IMR-90 (cell line): Measurements from ENCODE around the gene EPO. TPM values are rescaled to one million over a fixed set of nuclear protein-coding genes. Genes with fewer than 3 reads are reported as not detected.

ENCODE experiments used
- ATAC-seq: fragments of 200-7000 bp; cut with Tn5 transposase; 2 replicates; pipeline ENCODE4 v1.9.1; 2020; ENCODE audit warnings: low read depth, mild to moderate bottlenecking, moderate library complexity
- BruUV-seq: library from RNA; stranded (reverse); fragments of 400-500 nt; replicated peaks from 2 replicates; lab custom pipeline; 2021; lab: Mats Ljungman, UMichigan
- CTCF ChIA-PET: fragments of 300-600 bp; formaldehyde crosslinking; extraction: SDS; loops from one replicate; lab custom pipeline; 2021; ENCODE audit warnings: antibody characterized with exemption; lab: Yijun Ruan, JAX
- POLR2A ChIA-PET: fragments of 300-600 bp; sonication (Branson Sonifier 250); formaldehyde crosslinking; loops from one replicate; lab custom pipeline; 2022; ENCODE audit warnings: antibody characterized with exemption; ENCODE audit not compliant: unreplicated experiment; lab: Charles Lee
- DNase-seq: peaks from one replicate; pipeline ENCODE4 v3.0.0; 2013
- H2AFZ ChIP-seq: replicated peaks from 2 replicates; pipeline ENCODE3; 2013; ENCODE audit warnings: low read length, mild to moderate bottlenecking; ENCODE audit not compliant: poor library complexity
- H2AK5ac ChIP-seq: 2 replicates; pipeline ENCODE4 v1.6.1; 2013; ENCODE audit warnings: low read depth, low read length, inconsistent platforms
- H2AK9ac ChIP-seq: replicated peaks from 2 replicates; pipeline ENCODE3; 2013; ENCODE audit warnings: mild to moderate bottlenecking, low read depth, low read length, moderate library complexity; ENCODE audit not compliant: poor library complexity
- H2BK120ac ChIP-seq: 2 replicates; pipeline ENCODE4 v1.6.1; 2013; ENCODE audit warnings: low read depth, low read length, inconsistent platforms
- H2BK15ac ChIP-seq: 3 replicates; pipeline ENCODE4 v1.6.1; 2013; ENCODE audit warnings: low read depth, low read length, inconsistent platforms
- H2BK20ac ChIP-seq: 2 replicates; pipeline ENCODE4 v1.6.1; 2013; ENCODE audit warnings: low read depth, mild to moderate bottlenecking, inconsistent platforms, low read length, moderate library complexity
- H2BK5ac ChIP-seq: 2 replicates; pipeline ENCODE4 v1.6.1; 2013; ENCODE audit warnings: mild to moderate bottlenecking, low read depth, low read length, inconsistent platforms; ENCODE audit not compliant: poor library complexity, severe bottlenecking
- H3K14ac ChIP-seq: replicated peaks from 2 replicates; pipeline ENCODE4 v1.6.1; 2013; ENCODE audit warnings: low read depth, low read length, inconsistent platforms
- H3K18ac ChIP-seq: 2 replicates; pipeline ENCODE4 v1.6.1; 2013; ENCODE audit warnings: low read depth, low read length, control low read depth
- H3K23ac ChIP-seq: 2 replicates; pipeline ENCODE4 v1.6.1; 2013; ENCODE audit warnings: low read depth, low read length, inconsistent platforms
- H3K27ac ChIP-seq: 2 replicates; pipeline ENCODE4 v1.5.1; 2013; ENCODE audit warnings: mild to moderate bottlenecking, control low read depth, low read length; ENCODE audit not compliant: insufficient read depth
- H3K27me3 ChIP-seq: 2 replicates; pipeline ENCODE4 v1.6.1; 2013; ENCODE audit warnings: low read length; ENCODE audit not compliant: control insufficient read depth, insufficient read depth
- H3K36me3 ChIP-seq: 2 replicates; pipeline ENCODE4 v1.6.1; 2013; ENCODE audit warnings: low read length, mixed read lengths; ENCODE audit not compliant: control insufficient read depth, insufficient read depth
- H3K4ac ChIP-seq: 2 replicates; pipeline ENCODE4 v1.6.1; 2013; ENCODE audit warnings: low read depth, low read length, inconsistent platforms
- H3K4me1 ChIP-seq: 2 replicates; pipeline ENCODE4 v1.6.1; 2013; ENCODE audit warnings: low read length, mixed read lengths; ENCODE audit not compliant: control insufficient read depth, insufficient read depth
- H3K4me2 ChIP-seq: 2 replicates; pipeline ENCODE4 v1.6.1; 2013; ENCODE audit warnings: low read depth, mild to moderate bottlenecking, control low read depth, low read length, moderate library complexity
- H3K4me3 ChIP-seq: 2 replicates; pipeline ENCODE4 v1.5.1; 2013; ENCODE audit warnings: low read depth, mild to moderate bottlenecking, control low read depth, low read length, moderate library complexity; ENCODE audit not compliant: insufficient read depth
- H3K56ac ChIP-seq: 2 replicates; pipeline ENCODE4 v1.6.1; 2013; ENCODE audit warnings: low read length, inconsistent platforms; ENCODE audit not compliant: insufficient read depth; ENCODE audit errors: extremely low read depth
- H3K79me1 ChIP-seq, 2 experiments: 2 replicates each; pipeline ENCODE4 v1.6.1; 2013; ENCODE audit warnings: low read length in 2 of 2, inconsistent platforms in 1 of 2, low read depth in 1 of 2
- H3K9ac ChIP-seq: 2 replicates; pipeline ENCODE4 v1.6.1; 2013; ENCODE audit warnings: low read depth, low read length, control low read depth
- H3K9me1 ChIP-seq: 2 replicates; pipeline ENCODE4 v1.6.1; 2013; ENCODE audit warnings: low read length, inconsistent platforms; ENCODE audit not compliant: insufficient read depth
- H3K9me3 ChIP-seq: 2 replicates; pipeline ENCODE4 v1.6.1; 2013; ENCODE audit warnings: low read length; ENCODE audit not compliant: control insufficient read depth, insufficient read depth
- H4K20me1 ChIP-seq: 2 replicates; pipeline ENCODE4 v1.6.1; 2013; ENCODE audit warnings: low read length, inconsistent platforms; ENCODE audit not compliant: insufficient read depth
- H4K5ac ChIP-seq: 2 replicates; pipeline ENCODE4 v1.6.1; 2013; ENCODE audit warnings: mild to moderate bottlenecking, low read depth, low read length, control low read depth
- H4K8ac ChIP-seq, 2 experiments: 2 replicates each; pipeline ENCODE4 v1.6.1; 2013; ENCODE audit warnings: low read depth in 2 of 2, low read length in 2 of 2, control low read depth in 1 of 2, inconsistent platforms in 1 of 2
- H4K91ac ChIP-seq: 2 replicates; pipeline ENCODE4 v1.6.1; 2013; ENCODE audit warnings: low read depth, low read length, inconsistent platforms; ENCODE audit not compliant: insufficient read depth
- CHD1 ChIP-seq: IDR thresholded peaks from 2 replicates; pipeline ENCODE4 v1.6.1; 2012; ENCODE audit warnings: low read depth, low read length, improper control_type of control experiment
- MAFK ChIP-seq: IDR thresholded peaks from 2 replicates; pipeline ENCODE4 v1.6.1; 2012; ENCODE audit warnings: low read depth, low read length, improper control_type of control experiment
- MAZ ChIP-seq: IDR thresholded peaks from 2 replicates; pipeline ENCODE4 v1.6.1; 2012; ENCODE audit warnings: low read depth, mild to moderate bottlenecking, low read length, improper control_type of control experiment, moderate library complexity, borderline replicate concordance
- NFE2L2 ChIP-seq: fragments of 150-350 bp; IDR thresholded peaks from 2 replicates; pipeline ENCODE4 v1.6.1; 2016; ENCODE audit warnings: low read depth, mild to moderate bottlenecking, low read length
- RAD21 ChIP-seq: IDR thresholded peaks from 2 replicates; pipeline ENCODE4 v1.6.1; 2012; ENCODE audit warnings: low read length, improper control_type of control experiment
- RCOR1 ChIP-seq: IDR thresholded peaks from 2 replicates; pipeline ENCODE4 v1.6.1; 2012; ENCODE audit warnings: mild to moderate bottlenecking, low read length, improper control_type of control experiment; ENCODE audit not compliant: insufficient replicate concordance
- SMC3 ChIP-seq: fragments of 150-350 bp; IDR thresholded peaks from 2 replicates; pipeline ENCODE4 v1.6.1; 2016; ENCODE audit warnings: low read depth, mild to moderate bottlenecking, antibody characterized with exemption, low read length, moderate library complexity
- WGBS, 2 experiments: methylation state at CpG; one replicate each; pipeline versions ENCODE4 v1.1.5 to v1.1.7; 2013; ENCODE audit warnings: missing lambda C conversion rate in 2 of 2; ENCODE audit not compliant: insufficient read length in 1 of 2; ENCODE audit errors: extremely low coverage in 2 of 2; 5-methylcytosine and 5-hydroxymethylcytosine counted together
- dilution Hi-C: fragments of 300-500 bp; cut with HindIII; formaldehyde crosslinking; loops from one replicate; pipeline ENCODE4 v1.14.3; 2018; ENCODE audit warnings: low sequenced_read_pairs; ENCODE audit not compliant: unreplicated experiment
- in situ Hi-C: fragments of 300-500 bp; cut with MboI; formaldehyde crosslinking; loops from 3 replicates; pipeline ENCODE4 v1.14.3; 2019; ENCODE audit warnings: low sequenced_read_pairs, inconsistent platforms, mixed read lengths
- intact Hi-C: fragments of 100-400 bp; cut with micrococcal nuclease; formaldehyde crosslinking; loops from 2 replicates; pipeline ENCODE4 v1.10.0; 2022
- polyA plus RNA-seq, 3 experiments: library from polyadenylated mRNA; depleted of rRNA; stranded (reverse); fragments of >200 nt; gene quantifications; 2 replicates each; pipeline ENCODE4 v1.2.3, GENCODE V29; 2012; ENCODE audit warnings: low replicate concordance in 1 of 3
- total RNA-seq: library from RNA; depleted of rRNA; stranded (reverse); fragments of >200 nt; gene quantifications from 2 replicates; pipeline ENCODE4 v1.2.3, GENCODE V29; 2012
- TF ChIP-seq, protein P1 (sequence below): fragments of 150-350 bp; IDR thresholded peaks from 2 replicates; pipeline ENCODE4 v1.6.1; 2016; ENCODE audit warnings: low read depth, mild to moderate bottlenecking, low read length, moderate library complexity, borderline replicate concordance
- TF ChIP-seq, protein P2 (sequence below): fragments of 150-350 bp; IDR thresholded peaks from 2 replicates; pipeline ENCODE4 v1.6.1; 2017; ENCODE audit warnings: mild to moderate bottlenecking, antibody characterized with exemption, low read length, low read depth

The EPO gene
- total and polyA plus RNA-seq, 2 of the 4 experiments (the other 2 are of a cell fraction): not detected

DNA sequence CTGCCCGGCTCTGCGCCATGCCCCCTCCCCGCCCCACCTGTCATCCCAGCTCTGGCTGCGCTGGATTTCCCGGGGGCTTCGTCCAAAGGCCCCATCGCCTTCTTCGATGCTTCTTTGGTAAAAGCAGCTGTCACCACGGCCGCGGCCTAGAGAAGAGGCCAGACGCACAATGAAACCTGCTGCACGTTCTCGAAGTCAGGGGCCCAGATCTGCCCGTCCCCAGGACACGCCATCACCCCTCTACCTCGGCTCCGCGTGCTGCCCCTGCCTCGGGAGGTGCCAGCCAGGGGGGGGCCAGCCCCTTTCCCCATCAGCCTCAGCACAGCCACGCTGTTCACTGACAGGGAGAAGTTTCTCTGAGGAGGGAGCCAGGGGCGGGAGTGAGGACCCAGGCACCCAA lies 33.0 kb upstream of the EPO start:
- TF ChIP-seq RCOR1 (no peak), NFE2L2 (no peak), RAD21 (no peak), MAZ (no peak), SMC3 (no peak), CHD1 (no peak), MAFK (no peak)
- TF ChIP-seq, protein P1, sequence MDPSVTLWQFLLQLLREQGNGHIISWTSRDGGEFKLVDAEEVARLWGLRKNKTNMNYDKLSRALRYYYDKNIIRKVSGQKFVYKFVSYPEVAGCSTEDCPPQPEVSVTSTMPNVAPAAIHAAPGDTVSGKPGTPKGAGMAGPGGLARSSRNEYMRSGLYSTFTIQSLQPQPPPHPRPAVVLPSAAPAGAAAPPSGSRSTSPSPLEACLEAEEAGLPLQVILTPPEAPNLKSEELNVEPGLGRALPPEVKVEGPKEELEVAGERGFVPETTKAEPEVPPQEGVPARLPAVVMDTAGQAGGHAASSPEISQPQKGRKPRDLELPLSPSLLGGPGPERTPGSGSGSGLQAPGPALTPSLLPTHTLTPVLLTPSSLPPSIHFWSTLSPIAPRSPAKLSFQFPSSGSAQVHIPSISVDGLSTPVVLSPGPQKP: no peak
- TF ChIP-seq, protein P2, sequence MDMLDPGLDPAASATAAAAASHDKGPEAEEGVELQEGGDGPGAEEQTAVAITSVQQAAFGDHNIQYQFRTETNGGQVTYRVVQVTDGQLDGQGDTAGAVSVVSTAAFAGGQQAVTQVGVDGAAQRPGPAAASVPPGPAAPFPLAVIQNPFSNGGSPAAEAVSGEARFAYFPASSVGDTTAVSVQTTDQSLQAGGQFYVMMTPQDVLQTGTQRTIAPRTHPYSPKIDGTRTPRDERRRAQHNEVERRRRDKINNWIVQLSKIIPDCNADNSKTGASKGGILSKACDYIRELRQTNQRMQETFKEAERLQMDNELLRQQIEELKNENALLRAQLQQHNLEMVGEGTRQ: no peak
- no peak overlapping the region for H2BK120ac ChIP-seq
- in situ Hi-C loops (no loop called here), intact Hi-C loops (no loop called here), dilution Hi-C loops (no loop called here)
- H3K9me3 ChIP-seq: no peaks in the 10 kb centered on the region
- H2BK20ac ChIP-seq: no peak overlapping the region
- H3K9ac ChIP-seq: no peak overlapping the region
- no peak overlapping the region for H3K4ac ChIP-seq
- H2AK9ac ChIP-seq: no peak overlapping the region
- peaks cover 54% of the 10 kb centered on the region for H4K20me1 ChIP-seq
- no peak overlapping the region for H3K4me3 ChIP-seq
- DNase-seq: no peak
- no peak for ATAC-seq
- no peak overlapping the region for H3K4me2 ChIP-seq
- no peak overlapping the region for H3K23ac ChIP-seq
- BruUV-seq: no TSS peak
- H3K27me3 ChIP-seq: no peaks in the 10 kb centered on the region
- 87% methylated on average over 13 of the region's 22 CpGs; no CpG with 5 or more reads in 1 of the 2 experiments for WGBS, 2 experiments
- H4K8ac ChIP-seq: no peak overlapping the region
- H3K4me1 ChIP-seq: peaks cover 13% of the 10 kb centered on the region
- H3K79me1 ChIP-seq: peaks cover 17 to 43% of the 10 kb centered on the region in 2 experiments
- no peak overlapping the region for H3K27ac ChIP-seq
- H4K5ac ChIP-seq: no peak overlapping the region
- H3K9me1 ChIP-seq: no peaks in the 10 kb centered on the region
- H2BK15ac ChIP-seq: no peak overlapping the region
- no peak overlapping the region for H3K18ac ChIP-seq
- no peak overlapping the region for H3K56ac ChIP-seq
- H2AFZ ChIP-seq: no peak overlapping the region
- ChIA-PET CTCF (no interaction called here), POLR2A (interaction anchor here (0.6 kb wide), 1 partner anchor 10 kb away, joined by 7 read pairs; no protein-coding TSS in a partner anchor)
- no peak overlapping the region for H2BK5ac ChIP-seq
- no peak overlapping the region for H2AK5ac ChIP-seq
- H3K14ac ChIP-seq: no peak overlapping the region
- peaks cover 64% of the 10 kb centered on the region for H3K36me3 ChIP-seq
- no peak overlapping the region for H4K91ac ChIP-seq
